H1 (cell line): ENCODE measurements around the gene MRPL9. TPM values are rescaled to one million over a fixed set of nuclear protein-coding genes. Genes with fewer than 3 reads are reported as not detected.

Experiments used
- ATF3 ChIP-seq: IDR thresholded peaks from 2 replicates; pipeline ENCODE4 v1.6.1; 2011; ENCODE audit warnings: low read depth, mild to moderate bottlenecking, low read length; ENCODE audit not compliant: insufficient read depth
- CBX8 ChIP-seq: fragments of 300-800, 300-1000 bp; sonication (generic); IDR thresholded peaks from 2 replicates; pipeline ENCODE4 v1.7.1; 2016; ENCODE audit warnings: low read depth, low read length, borderline replicate concordance
- CHD2 ChIP-seq: IDR thresholded peaks from 2 replicates; pipeline ENCODE4 v1.6.1; 2012; ENCODE audit warnings: low read length, improper control_type of control experiment
- CREB1 ChIP-seq: IDR thresholded peaks from 2 replicates; pipeline ENCODE4 v1.6.1; 2012; ENCODE audit warnings: inconsistent platforms
- EGR1 ChIP-seq: IDR thresholded peaks from 2 replicates; pipeline ENCODE4 v1.6.1; 2011; ENCODE audit warnings: low read depth, low read length, borderline replicate concordance
- EP300 ChIP-seq, 2 experiments: IDR thresholded peaks; 1 replicate in 1 of 2; 2 replicates in 1 of 2; pipeline ENCODE4 v1.6.1; 2011 to 2012; ENCODE audit warnings: low read depth in 2 of 2, low read length in 2 of 2, mild to moderate bottlenecking in 2 of 2, borderline replicate concordance in 1 of 2, inconsistent platforms in 1 of 2, moderate library complexity in 1 of 2
- EZH2 ChIP-seq: fragments of 200-600 bp; sonication (generic); IDR thresholded peaks from 2 replicates; pipeline ENCODE4 v1.7.1; 2012; ENCODE audit warnings: low read depth, mild to moderate bottlenecking, moderate library complexity, low read length, inconsistent platforms; ENCODE audit not compliant: severe bottlenecking
- JUND ChIP-seq: IDR thresholded peaks from 2 replicates; pipeline ENCODE4 v1.6.1; 2011; ENCODE audit warnings: mild to moderate bottlenecking, improper control_type of control experiment, low read length
- MAX ChIP-seq: IDR thresholded peaks from 2 replicates; pipeline ENCODE4 v1.6.1; 2012; ENCODE audit warnings: inconsistent platforms
- PHF8 ChIP-seq: fragments of 200-600 bp; sonication (generic); conservative IDR thresholded peaks from 2 replicates; pipeline ENCODE4 v1.7.1; 2012; ENCODE audit warnings: low read depth, mild to moderate bottlenecking, inconsistent platforms, low read length, moderate library complexity
- POLR2A ChIP-seq, 2 experiments: IDR thresholded peaks; 1 replicate in 1 of 2; 2 replicates in 1 of 2; pipeline ENCODE4 v1.6.1; 2011; ENCODE audit warnings: low read depth in 2 of 2, low read length in 2 of 2, mild to moderate bottlenecking in 2 of 2; ENCODE audit errors: control extremely low read depth in 1 of 2
- RAD21 ChIP-seq, 2 experiments: IDR thresholded peaks in 1 of 2; conservative IDR thresholded peaks in 1 of 2; 2 replicates each; pipeline ENCODE4 v1.6.1; 2011; ENCODE audit warnings: low read depth in 2 of 2, low read length in 2 of 2, improper control_type of control experiment in 1 of 2, inconsistent platforms in 1 of 2, mild to moderate bottlenecking in 1 of 2, moderate library complexity in 1 of 2
- RXRA ChIP-seq: IDR thresholded peaks from 2 replicates; pipeline ENCODE4 v1.6.1; 2011; ENCODE audit warnings: low read depth, mild to moderate bottlenecking, low read length, moderate library complexity; ENCODE audit not compliant: insufficient read depth
- SIN3A ChIP-seq, 2 experiments: IDR thresholded peaks in 1 of 2; conservative IDR thresholded peaks in 1 of 2; 2 replicates each; pipeline ENCODE4 v1.6.1; 2011 to 2012; ENCODE audit warnings: low read length in 2 of 2, improper control_type of control experiment in 1 of 2, low read depth in 1 of 2, mild to moderate bottlenecking in 1 of 2
- SP2 ChIP-seq: IDR thresholded peaks from 2 replicates; pipeline ENCODE4 v1.6.1; 2012; ENCODE audit warnings: mild to moderate bottlenecking, low read length, inconsistent platforms
- TAF1 ChIP-seq: IDR thresholded peaks from 2 replicates; pipeline ENCODE4 v1.6.1; 2011; ENCODE audit warnings: mild to moderate bottlenecking, low read depth, low read length
- TAF7 ChIP-seq: optimal IDR thresholded peaks from 2 replicates; pipeline ENCODE3; 2011; ENCODE audit warnings: low read depth, mild to moderate bottlenecking, inconsistent platforms, low read length, moderate library complexity, borderline replicate concordance
- TCF12 ChIP-seq: IDR thresholded peaks from 2 replicates; pipeline ENCODE4 v1.6.1; 2011; ENCODE audit warnings: low read depth, mild to moderate bottlenecking, low read length
- YY1 ChIP-seq: IDR thresholded peaks from 2 replicates; pipeline ENCODE4 v1.6.1; 2011; ENCODE audit warnings: low read depth, mild to moderate bottlenecking, low read length
- polyA plus RNA-seq, 7 experiments: library from polyadenylated mRNA; depleted of rRNA in 3 of 7; stranded (reverse) in 5 of 7; unstranded in 2 of 7; fragments of >200 nt in 5 of 7; fragments of 200-250 nt in 2 of 7; gene quantifications; 1 replicate in 5 of 7; 2 replicates in 1 of 7; 4 replicates in 1 of 7; pipeline versions ENCODE4 v1.2.1 to v1.2.3, GENCODE V29; 2011 to 2013; ENCODE audit warnings: missing spikeins in 2 of 7, mixed read lengths in 2 of 7
- total RNA-seq: library from RNA; stranded (reverse); fragmentation: NEBNext Ultra II Directional; extraction: Animal tissue kit (Norgen Biotek cat#: 25700); gene quantifications from 2 replicates; pipeline ENCODE4 v1.2.1, GENCODE V29; 2021

MRPL9 gene
- total and polyA plus RNA-seq, 2 of the 8 experiments (the other 6 are each of a cell fraction or from before 2014, with no cell fraction given), result 74.9 to 113 TPM

DNA sequence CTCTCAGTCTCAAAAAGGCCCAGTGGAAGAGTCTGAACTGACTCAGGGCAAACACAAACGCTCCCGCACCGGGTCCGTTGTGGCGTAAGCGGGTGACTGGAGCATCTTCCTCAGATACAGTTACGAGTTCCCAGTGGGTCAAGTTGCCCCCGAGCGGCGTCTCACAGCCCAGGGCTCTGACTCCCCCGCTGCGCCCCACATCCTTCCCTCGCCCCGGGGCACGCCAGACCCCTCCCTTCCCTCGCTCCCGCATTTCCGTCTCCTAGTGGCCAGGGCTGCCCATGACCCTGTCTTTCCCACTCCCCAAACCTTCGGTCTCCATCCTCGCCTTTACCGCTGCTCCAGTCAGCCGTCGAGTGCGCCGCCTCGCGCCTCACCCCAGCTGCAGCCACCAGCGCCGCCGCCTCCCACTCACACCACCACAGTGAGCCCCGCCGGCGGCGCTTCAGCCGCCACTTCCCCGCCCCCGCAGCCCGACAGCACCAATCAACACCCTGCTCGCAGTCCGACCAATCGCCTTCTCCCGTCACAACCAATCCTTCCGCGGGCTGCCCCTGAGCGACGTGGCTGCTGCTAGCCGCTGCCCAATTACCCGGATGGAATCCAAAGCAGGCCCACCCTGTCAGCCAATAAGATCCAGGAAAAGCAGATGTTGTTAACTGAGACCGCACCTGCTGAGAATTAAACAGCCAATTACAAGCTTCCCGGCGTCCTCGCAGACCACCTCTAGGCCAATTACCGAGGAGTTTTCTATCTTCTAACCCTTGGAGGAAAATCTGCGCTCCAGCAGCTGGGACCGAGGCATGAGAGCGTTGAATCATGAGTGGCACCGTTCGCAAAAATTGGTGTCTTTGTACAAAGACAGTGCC is 27.0 kb upstream of the MRPL9 start, which contains the start of gene TDRKH (continued):
- peak; percentile 17; the same call in 1 of the 2 replicates for TF ChIP-seq CREB1
- TF ChIP-seq MAX, result peak; percentile 97
- peak; percentile 87; the same call in 1 of the 2 replicates for TF ChIP-seq EGR1
- no peak for TF ChIP-seq EZH2
- TF ChIP-seq CHD2, result peak; percentile 91
- peak; percentile 30; the same call in 1 of the 2 replicates for TF ChIP-seq PHF8
- TF ChIP-seq SP2, result peak; percentile 83
- peak; percentile 31 to 33; a peak in 3 of 4 replicates for TF ChIP-seq RAD21 (IDR thresholded peaks at IDR 0.05 in 1 of 2, conservative IDR thresholded peaks at IDR 0.05 in 1 of 2; ENCODE audit: low read depth in 2 of 2, low read length in 2 of 2)
- TF ChIP-seq CBX8, result no peak
- 0 out of 2 replicates have a peak, but pooled peaks have one; percentile 17 for TF ChIP-seq ATF3
- peak; percentile 78 for TF ChIP-seq TAF1
- TF ChIP-seq RXRA, result no peak
- peak in 1 of 2 experiments; percentile 65; a peak in 2 of 4 replicates for TF ChIP-seq SIN3A (conservative IDR thresholded peaks at IDR 0.05 in 1 of 2, IDR thresholded peaks at IDR 0.05 in 1 of 2; ENCODE audit: low read depth in 1 of 2, low read length in 2 of 2)
- peak in 1 of 2 experiments; percentile 7; a peak in 1 of 3 replicates for TF ChIP-seq EP300 (IDR thresholded peaks at IDR 0.05; ENCODE audit: borderline replicate concordance in 1 of 2, low read depth in 2 of 2, low read length in 2 of 2)
- peak; percentile 7; the same call in 1 of the 2 replicates for TF ChIP-seq TCF12
- TF ChIP-seq POLR2A (IDR thresholded peaks at IDR 0.05; ENCODE audit: control extremely low read depth in 1 of 2, low read depth in 2 of 2, low read length in 2 of 2), result peak in 1 of 2 experiments; percentile 51; a peak in 1 of 3 replicates
- TF ChIP-seq YY1, result 0 out of 2 replicates have a peak, but pooled peaks have one; percentile 16
- TF ChIP-seq JUND, result no peak
- peak; percentile 34 for TF ChIP-seq TAF7
